Measurements from ENCODE around the gene C1orf226. TPM values are rescaled to one million over a fixed set of nuclear protein-coding genes. Genes with fewer than 3 reads are reported as not detected.

Gene C1orf226
- total and polyA plus RNA-seq, 9 of the 15 experiments (the other 6 are each of a cell fraction or from before 2014, with no cell fraction given): 0.10 to 1.4 (median 0.47) TPM

DNA sequence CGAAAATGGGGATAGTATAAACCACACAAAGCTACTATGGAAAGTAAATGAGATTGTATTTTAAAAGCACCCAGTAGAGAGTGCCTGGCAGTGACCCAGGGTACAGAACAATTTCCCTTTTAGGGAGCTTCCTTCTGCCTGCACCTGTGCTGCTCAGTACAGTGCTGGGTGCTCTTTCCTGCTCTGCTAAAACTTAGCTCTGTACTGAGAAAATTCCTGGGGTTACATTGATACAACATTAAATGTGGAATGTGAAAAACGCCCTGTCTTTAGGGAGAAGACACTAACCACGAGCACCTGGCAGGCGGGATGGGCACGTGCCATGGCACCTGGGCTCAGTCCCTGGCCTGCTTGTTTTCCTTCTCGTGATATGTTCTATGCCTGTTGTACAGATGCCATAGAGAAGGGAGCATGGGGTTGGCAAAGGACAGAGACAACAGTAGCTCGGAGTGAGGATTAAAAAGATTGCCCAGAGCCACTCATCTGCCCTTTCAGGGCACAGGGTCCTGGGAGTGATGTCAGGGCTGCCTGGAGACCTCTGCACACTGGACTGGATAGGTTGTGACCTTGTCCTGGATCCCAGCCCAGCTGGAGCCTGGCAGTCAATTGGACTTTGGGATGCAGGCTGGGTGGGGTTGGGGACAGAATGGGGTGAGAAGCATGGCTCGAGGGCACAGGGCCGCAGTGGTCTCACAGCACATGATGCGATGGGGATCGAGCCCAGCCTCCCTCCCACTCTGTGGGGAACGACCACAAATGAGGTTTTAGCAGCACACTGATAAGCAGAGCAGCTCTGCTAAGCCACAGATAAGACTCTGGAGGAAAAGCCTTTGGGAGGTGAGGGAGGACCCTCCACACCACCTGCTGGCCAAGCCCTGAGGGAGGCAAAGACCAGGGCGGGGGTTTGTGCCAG, 9.1 kb upstream of the C1orf226 start (continued):
- TF ChIP-seq, protein P1, sequence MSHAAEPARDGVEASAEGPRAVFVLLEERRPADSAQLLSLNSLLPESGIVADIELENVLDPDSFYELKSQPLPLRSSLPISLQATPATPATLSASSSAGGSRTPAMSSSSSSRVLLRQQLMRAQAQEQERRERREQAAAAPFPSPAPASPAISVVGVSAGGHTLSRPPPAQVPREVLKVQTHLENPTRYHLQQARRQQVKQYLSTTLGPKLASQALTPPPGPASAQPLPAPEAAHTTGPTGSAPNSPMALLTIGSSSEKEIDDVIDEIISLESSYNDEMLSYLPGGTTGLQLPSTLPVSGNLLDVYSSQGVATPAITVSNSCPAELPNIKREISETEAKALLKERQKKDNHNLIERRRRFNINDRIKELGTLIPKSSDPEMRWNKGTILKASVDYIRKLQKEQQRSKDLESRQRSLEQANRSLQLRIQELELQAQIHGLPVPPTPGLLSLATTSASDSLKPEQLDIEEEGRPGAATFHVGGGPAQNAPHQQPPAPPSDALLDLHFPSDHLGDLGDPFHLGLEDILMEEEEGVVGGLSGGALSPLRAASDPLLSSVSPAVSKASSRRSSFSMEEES (CRISPR knock-in tag; IDR thresholded peaks at IDR 0.05): no peak
- no peak for TF ChIP-seq THRAP3 (IDR thresholded peaks at IDR 0.05; ENCODE audit: borderline replicate concordance)
- TF ChIP-seq EHMT2 (IDR thresholded peaks at IDR 0.05): no peak
- TF ChIP-seq, protein P2, sequence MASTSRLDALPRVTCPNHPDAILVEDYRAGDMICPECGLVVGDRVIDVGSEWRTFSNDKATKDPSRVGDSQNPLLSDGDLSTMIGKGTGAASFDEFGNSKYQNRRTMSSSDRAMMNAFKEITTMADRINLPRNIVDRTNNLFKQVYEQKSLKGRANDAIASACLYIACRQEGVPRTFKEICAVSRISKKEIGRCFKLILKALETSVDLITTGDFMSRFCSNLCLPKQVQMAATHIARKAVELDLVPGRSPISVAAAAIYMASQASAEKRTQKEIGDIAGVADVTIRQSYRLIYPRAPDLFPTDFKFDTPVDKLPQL (IDR thresholded peaks at IDR 0.05; ENCODE audit: extremely low read depth, insufficient read length): no peak
- peak; percentile 70 for TF ChIP-seq EGR1 (conservative IDR thresholded peaks at IDR 0.05)
- TF ChIP-seq ARID1B (IDR thresholded peaks at IDR 0.05): peak; percentile 99
- TF ChIP-seq MEF2D (tag; conservative IDR thresholded peaks at IDR 0.05; ENCODE audit: low read depth): 0 out of 2 replicates have a peak, but pooled peaks have one; percentile 57
- no peak for TF ChIP-seq GABPB2 (CRISPR knock-in tag; conservative IDR thresholded peaks at IDR 0.05)
- TF ChIP-seq FOXJ2 (tag; IDR thresholded peaks at IDR 0.05): no peak
- TF ChIP-seq ZNF583 (CRISPR knock-in tag; IDR thresholded peaks at IDR 0.05): no peak
- TF ChIP-seq SIN3B (IDR thresholded peaks at IDR 0.05; ENCODE audit: low read depth): no peak
- TF ChIP-seq, protein P3, sequence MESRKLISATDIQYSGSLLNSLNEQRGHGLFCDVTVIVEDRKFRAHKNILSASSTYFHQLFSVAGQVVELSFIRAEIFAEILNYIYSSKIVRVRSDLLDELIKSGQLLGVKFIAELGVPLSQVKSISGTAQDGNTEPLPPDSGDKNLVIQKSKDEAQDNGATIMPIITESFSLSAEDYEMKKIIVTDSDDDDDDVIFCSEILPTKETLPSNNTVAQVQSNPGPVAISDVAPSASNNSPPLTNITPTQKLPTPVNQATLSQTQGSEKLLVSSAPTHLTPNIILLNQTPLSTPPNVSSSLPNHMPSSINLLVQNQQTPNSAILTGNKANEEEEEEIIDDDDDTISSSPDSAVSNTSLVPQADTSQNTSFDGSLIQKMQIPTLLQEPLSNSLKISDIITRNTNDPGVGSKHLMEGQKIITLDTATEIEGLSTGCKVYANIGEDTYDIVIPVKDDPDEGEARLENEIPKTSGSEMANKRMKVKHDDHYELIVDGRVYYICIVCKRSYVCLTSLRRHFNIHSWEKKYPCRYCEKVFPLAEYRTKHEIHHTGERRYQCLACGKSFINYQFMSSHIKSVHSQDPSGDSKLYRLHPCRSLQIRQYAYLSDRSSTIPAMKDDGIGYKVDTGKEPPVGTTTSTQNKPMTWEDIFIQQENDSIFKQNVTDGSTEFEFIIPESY (CRISPR knock-in tag; IDR thresholded peaks at IDR 0.05): 0 out of 2 replicates have a peak, but pooled peaks have one; percentile 25
- peak; percentile 81; the same call in 1 of the 2 replicates for TF ChIP-seq ZNF175 (CRISPR knock-in tag; IDR thresholded peaks at IDR 0.05; ENCODE audit: low read depth)
- peak; percentile 98 for TF ChIP-seq CBFB (CRISPR knock-in tag; IDR thresholded peaks at IDR 0.05)
- TF ChIP-seq, protein P4, sequence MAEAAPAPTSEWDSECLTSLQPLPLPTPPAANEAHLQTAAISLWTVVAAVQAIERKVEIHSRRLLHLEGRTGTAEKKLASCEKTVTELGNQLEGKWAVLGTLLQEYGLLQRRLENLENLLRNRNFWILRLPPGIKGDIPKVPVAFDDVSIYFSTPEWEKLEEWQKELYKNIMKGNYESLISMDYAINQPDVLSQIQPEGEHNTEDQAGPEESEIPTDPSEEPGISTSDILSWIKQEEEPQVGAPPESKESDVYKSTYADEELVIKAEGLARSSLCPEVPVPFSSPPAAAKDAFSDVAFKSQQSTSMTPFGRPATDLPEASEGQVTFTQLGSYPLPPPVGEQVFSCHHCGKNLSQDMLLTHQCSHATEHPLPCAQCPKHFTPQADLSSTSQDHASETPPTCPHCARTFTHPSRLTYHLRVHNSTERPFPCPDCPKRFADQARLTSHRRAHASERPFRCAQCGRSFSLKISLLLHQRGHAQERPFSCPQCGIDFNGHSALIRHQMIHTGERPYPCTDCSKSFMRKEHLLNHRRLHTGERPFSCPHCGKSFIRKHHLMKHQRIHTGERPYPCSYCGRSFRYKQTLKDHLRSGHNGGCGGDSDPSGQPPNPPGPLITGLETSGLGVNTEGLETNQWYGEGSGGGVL (CRISPR knock-in tag; IDR thresholded peaks at IDR 0.05): no peak
- TF ChIP-seq ZBTB7A (IDR thresholded peaks at IDR 0.05; ENCODE audit: borderline replicate concordance, control insufficient read depth, low read depth, low read length): peak; percentile 93
- no peak for TF ChIP-seq NELFE (IDR thresholded peaks at IDR 0.05; ENCODE audit: insufficient read depth, insufficient read length)
- no peak for TF ChIP-seq BRF1 (IDR thresholded peaks at IDR 0.05; ENCODE audit: borderline replicate concordance, extremely low read depth, insufficient read length)
- TF ChIP-seq HDAC1 (IDR thresholded peaks at IDR 0.05): peak in 1 of 2 experiments; percentile 79; a peak in 2 of 4 replicates
- TF ChIP-seq NFXL1 (CRISPR knock-in tag; IDR thresholded peaks at IDR 0.05): no peak
